ENCODE data around the gene B4GALNT4.
"Not testable (repeated sequence)": the region's sequence is repeated elsewhere in the genome, so short reads cannot be mapped to it uniquely, and the experiment has no call there.

B4GALNT4 gene

DNA sequence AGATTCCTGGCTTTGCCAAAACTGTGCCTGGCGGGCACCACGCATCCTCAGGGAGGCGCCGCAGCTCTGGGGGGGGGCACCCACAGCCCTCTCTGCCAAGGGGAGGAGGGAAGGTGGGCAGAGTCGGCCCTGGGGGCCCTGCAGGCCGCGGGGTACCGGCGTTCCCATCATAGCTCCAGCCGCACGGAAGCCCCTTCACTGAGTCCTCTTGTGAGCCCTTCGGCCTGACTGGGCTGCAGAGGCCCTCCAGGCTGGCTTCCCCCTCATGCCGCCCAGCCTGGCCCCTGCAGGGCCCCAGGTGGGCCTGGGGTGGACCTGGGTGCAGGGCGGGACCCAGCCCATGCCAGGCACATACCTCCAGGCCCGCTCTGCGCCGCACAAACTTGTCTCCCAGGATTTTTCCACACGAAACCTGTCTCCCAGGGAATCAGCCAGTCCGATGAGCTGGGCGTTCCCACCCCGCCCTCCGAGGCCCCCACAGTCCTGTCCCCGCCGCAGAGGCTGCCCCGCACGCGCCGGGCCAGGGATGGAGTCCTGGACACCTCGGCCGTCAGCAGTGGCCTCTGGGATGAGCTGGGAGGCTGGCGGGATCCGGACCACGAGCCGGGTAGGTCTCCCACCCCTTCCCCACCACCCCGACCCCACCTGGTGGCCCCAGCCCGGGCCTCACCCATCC lies 22.9 kb downstream of the B4GALNT4 start:
- DNase-seq (ENCODE audit: low read depth) = no peak

DNA sequence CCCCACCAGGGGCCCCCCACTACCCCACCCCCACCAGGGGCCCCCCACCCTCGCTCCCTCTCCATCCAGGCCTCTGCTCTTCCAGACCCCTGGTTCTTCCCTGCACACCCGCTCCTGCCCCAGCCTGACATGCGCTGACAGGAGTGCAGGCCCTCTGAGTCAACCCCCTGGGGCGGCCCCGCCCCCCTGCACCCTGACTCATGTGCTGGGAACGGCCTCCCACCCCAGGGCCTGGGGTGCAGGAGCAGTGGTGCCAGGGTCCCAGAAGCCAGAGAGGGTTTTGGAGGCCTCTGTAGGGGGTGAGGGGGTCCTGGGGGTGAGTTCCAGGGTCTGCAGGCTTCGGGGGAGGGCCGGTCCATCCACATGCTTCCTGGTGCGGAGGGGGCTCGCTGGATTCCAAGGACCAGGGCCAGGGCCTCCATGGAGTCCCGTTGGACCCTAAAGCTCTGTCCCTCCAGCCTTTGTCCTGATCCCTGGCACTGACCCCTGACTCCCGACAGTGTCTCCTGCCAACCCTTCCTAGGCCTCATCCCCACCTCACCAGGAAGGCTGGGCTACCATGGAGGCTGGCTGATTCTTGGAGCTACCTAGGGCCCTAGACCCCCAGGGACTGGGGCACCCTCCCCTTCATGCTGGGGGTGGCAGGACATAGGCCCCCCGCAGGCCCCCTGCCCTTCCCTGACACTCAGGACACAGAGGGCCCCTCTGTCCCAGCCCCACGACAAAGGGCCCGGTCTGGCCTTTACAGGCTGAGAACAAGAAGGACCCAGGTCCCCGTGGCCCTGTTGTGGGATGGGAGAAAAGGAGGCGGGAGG lies 24.1 kb downstream of the B4GALNT4 start:
- peak; percentile 83 for DNase-seq (ENCODE audit: low read depth)

DNA sequence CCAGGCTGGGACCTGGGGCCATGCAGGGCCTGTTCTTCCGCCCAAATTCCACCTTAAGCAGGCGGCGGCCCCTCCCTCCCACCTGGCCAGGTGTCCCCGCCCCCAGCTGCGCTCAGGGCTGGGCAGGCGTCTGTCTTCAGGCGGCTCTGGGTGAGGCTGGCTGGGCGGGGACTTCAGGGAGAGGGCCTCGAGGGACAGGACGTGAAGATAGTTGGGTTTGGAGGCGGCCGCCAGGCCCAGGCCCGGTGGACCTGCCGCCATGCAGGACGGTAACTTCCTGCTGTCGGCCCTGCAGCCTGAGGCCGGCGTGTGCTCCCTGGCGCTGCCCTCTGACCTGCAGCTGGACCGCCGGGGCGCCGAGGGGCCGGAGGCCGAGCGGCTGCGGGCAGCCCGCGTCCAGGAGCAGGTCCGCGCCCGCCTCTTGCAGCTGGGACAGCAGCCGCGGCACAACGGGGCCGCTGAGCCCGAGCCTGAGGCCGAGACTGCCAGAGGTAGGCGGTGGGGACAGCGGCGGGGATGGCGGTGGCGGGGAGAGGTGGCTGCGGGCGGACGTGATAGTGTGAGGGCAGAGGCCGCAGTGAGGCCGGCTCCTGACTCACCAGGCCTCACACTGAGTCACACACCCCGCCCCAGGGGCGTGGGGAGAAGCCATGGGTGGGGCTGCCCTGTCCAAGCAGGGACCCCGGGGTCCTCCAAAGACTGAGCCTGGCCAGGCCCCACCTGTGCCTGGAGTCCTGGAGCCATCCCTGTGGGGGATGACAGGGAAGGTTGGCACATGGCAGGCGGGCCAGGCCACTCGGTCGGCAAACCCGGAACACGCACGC lies 24.9 kb downstream of the B4GALNT4 start, which contains the start of gene PKP3:
PKP3 (plus strand) TSS at position 176 of the 824 bp plus-strand sequence; CDS start at position 260, 84 bp downstream.
- peak; percentile 69 for DNase-seq (ENCODE audit: low read depth)

DNA sequence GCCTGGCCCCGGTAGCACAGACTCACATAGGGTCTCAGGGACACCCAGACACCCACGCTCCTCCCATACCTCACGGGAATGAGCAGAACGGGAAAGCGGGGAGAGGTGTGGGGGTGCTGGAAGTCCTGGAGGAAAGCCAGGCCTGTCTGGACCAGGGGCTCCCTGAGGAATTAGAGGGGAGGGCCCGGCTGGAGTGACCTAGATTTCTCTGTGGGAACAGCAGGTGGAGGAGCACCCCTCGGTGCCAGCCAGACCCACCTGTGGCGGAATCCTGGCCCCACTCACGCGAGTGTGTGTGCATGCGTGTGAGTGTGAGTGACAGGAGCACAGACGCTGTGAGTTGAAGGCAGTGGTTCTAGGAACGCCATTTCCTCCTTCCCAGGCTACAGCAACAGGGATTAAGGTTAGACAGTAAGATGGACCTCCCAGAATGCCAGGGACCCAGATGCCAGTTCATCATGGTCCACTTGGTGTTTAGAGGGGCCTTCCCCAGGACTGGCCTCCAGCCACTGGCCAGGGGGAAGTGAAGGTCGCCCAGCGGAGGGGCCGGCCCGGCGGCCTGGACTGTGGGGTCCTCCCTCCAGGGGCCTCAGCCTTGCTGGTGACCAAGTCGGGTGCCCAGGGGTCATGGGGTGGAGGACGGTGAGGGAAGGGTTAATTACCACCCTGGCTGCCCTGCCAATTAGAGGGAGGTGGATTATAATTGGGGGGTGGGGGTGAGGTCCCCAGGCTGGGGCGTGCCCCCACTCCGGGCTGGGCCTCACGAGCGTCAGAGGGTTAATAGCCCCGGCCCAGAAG lies 25.8 kb downstream of the B4GALNT4 start:
- no peak for DNase-seq (ENCODE audit: low read depth)

DNA sequence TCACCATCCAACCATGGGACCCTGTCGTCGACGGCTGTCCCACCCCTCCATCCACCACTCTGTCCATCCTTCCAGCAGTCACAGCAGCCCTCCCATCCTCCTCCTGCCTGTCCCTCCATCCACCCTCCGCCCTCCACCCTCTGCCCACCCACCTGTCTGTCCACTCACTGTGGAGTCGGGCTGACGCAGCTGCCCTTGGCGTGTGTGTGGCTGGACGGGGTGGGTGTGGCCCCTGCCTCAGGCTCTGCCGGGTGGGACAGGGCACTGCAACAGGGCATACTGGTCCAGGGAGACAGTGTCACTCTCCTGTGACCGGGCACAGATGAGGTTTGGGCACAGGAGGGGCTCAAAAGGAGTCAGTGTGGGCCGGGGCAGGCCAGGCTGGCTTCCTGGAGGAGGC lies 26.6 kb downstream of the B4GALNT4 start:
- DNase-seq (ENCODE audit: low read depth) = no peak

DNA sequence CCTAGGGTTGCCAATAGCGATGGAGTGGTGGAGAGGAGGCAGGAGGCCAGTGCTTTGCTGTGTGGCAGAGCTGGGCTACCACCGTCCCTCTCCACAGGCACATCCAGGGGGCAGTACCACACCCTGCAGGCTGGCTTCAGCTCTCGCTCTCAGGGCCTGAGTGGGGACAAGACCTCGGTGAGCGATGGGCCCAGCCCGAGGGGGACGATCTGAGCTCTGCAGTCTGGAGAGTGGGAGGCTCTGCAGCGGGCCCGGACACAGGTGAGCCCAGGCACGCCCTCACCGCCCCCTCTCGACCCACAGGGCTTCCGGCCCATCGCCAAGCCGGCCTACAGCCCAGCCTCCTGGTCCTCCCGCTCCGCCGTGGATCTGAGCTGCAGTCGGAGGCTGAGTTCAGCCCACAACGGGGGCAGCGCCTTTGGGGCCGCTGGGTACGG lies 27.2 kb downstream of the B4GALNT4 start:
- peak; percentile 32 for DNase-seq (ENCODE audit: low read depth)

DNA sequence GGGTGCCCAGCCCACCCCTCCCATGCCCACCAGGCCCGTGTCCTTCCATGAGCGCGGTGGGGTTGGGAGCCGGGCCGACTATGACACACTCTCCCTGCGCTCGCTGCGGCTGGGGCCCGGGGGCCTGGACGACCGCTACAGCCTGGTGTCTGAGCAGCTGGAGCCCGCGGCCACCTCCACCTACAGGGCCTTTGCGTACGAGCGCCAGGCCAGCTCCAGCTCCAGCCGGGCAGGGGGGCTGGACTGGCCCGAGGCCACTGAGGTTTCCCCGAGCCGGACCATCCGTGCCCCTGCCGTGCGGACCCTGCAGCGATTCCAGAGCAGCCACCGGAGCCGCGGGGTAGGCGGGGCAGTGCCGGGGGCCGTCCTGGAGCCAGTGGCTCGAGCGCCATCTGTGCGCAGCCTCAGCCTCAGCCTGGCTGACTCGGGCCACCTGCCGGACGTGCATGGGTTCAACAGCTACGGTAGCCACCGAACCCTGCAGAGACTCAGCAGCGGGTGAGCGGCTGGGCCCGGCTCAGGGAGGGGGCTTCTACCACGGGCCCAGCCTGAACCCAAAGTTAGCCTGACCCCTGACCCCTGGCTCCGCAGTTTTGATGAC lies 27.7 kb downstream of the B4GALNT4 start:
- DNase-seq (ENCODE audit: low read depth) = peak; percentile 55

DNA sequence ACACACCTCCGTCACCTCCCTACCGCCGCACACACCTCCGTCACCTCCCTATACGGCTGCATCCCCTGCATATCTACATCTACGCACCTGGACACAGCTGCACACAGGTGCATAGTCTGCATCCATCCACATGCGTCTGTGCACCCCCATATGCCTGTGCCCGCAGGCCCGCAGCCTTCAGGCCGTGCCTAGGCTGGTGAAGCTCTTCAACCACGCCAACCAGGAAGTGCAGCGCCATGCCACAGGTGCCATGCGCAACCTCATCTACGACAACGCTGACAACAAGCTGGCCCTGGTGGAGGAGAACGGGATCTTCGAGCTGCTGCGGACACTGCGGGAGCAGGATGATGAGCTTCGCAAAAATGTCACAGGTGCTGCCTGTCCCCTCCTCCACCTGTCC lies 29.5 kb downstream of the B4GALNT4 start:
- DNase-seq (ENCODE audit: low read depth) = no peak

DNA sequence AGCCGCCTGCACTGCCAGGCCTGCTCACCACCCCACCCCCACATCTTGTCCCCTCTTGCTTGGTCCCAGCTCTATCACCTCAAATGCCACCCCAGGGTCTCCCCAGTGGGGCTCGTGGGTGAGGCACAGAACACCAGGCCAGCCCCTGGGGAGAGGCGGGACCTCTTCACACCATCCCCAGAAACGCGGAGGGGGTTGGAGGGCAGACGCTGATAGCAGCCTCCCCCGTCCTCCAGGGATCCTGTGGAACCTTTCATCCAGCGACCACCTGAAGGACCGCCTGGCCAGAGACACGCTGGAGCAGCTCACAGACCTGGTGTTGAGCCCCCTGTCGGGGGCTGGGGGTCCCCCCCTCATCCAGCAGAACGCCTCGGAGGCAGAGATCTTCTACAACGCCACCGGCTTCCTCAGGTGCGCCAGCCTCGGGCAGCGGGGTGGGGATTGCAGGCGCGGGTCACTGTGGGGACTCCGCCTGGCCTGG lies 30.5 kb downstream of the B4GALNT4 start:
- no peak for DNase-seq (ENCODE audit: low read depth)

DNA sequence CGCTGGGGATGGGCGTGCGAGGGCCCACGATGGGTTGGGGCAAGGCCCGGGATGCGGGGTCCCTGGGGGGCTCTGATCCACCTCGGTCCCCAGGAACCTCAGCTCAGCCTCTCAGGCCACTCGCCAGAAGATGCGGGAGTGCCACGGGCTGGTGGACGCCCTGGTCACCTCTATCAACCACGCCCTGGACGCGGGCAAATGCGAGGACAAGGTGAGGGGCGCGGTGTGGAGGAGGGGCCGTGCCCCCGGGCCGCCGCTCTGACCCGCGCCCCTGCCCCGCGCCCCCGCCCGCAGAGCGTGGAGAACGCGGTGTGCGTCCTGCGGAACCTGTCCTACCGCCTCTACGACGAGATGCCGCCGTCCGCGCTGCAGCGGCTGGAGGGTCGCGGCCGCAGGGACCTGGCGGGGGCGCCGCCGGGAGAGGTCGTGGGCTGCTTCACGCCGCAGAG lies 31.0 kb downstream of the B4GALNT4 start:
- DNase-seq (ENCODE audit: low read depth) = no peak

DNA sequence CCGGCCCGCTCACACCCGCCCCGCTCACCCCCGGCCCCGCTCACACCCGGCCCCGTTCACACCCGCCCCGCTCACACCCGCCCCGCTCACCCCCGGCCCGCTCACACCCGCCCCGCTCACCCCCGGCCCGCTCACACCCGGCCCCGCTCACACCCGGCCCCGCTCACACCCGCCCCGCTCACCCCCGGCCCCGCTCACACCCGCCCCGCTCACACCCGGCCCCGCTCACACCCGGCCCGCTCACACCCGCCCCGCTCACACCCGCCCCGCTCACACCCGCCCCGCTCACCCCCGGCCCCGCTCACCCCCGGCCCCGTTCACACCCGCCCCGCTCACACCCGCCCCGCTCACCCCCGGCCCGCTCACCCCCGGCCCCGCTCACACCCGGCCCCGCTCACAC lies 31.9 kb downstream of the B4GALNT4 start:
- not testable (repeated sequence) for DNase-seq (ENCODE audit: low read depth)

DNA sequence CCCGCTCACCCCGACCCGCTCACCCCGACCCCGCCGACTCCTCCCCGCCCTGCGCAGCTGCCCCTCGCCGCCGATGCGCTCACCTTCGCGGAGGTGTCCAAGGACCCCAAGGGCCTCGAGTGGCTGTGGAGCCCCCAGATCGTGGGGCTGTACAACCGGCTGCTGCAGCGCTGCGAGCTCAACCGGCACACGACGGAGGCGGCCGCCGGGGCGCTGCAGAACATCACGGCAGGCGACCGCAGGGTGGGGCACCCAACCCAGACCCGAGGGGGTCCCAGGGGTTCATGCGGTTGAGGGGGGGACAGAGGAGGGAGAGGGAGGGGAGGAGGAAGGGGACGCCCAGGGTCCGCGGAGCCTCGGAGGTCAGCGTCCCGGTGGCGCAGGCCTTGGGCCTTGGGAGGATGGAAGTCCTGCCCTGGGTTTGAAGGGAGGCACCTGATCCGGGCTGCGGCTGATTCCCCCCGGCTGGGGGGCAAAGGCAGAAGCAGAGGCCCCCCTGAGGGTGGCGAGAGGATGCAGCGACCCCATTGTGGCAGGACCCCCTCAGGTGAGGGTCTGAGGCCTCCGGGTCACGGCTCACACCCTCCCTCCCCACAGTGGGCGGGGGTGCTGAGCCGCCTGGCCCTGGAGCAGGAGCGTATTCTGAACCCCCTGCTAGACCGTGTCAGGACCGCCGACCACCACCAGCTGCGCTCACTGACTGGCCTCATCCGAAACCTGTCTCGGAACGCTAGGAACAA lies 33.9 kb downstream of the B4GALNT4 start:
- DNase-seq (ENCODE audit: low read depth) = no peak

DNA sequence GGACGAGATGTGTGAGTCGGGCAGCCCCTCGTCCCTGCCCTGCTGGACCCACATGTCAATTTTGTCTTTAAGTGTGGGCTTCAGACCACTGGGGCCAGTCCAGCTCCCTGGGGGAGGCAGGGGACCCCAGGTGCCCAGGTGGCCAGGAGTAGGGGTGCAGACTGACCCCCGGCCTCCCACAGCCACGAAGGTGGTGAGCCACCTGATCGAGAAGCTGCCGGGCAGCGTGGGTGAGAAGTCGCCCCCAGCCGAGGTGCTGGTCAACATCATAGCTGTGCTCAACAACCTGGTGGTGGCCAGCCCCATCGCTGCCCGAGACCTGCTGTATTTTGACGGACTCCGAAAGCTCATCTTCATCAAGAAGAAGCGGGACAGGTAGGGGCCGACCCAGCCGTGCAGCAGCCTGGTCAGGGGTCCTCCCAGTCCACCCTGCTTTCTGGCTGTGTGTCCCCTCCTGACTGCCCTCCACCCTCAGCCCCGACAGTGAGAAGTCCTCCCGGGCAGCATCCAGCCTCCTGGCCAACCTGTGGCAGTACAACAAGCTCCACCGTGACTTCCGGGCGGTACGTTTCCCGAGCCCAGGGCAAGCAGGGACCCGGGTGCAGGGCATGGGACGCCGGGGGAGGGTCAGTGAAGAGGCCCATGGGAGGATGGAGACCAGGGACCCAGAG lies 34.6 kb downstream of the B4GALNT4 start:
- DNase-seq (ENCODE audit: low read depth) = no peak

DNA sequence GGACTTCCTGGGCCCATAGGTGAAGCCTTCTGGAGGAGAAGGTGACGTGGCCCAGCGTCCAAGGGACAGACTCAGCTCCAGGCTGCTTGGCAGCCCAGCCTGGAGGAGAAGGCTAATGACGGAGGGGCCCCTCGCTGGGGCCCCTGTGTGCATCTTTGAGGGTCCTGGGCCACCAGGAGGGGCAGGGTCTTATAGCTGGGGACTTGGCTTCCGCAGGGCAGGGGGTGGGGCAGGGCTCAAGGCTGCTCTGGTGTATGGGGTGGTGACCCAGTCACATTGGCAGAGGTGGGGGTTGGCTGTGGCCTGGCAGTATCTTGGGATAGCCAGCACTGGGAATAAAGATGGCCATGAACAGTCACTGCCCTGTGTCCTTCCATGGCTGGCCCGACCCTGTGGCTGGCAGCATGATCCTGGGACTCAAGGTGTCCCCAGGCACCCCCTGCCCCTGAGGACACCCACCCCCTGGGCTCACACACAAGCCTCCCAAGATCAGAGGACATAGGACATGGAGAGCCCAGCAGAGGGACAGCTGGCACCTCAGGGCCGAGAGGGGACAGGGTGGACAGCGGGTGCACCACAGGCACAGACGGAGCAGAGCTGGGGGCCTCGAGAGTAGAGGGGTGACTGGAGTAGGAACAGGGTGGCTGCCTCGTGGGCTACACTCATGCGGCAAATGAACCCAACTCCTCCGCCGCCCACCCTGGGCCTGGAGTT lies 35.4 kb downstream of the B4GALNT4 start:
- no peak for DNase-seq (ENCODE audit: low read depth)

DNA sequence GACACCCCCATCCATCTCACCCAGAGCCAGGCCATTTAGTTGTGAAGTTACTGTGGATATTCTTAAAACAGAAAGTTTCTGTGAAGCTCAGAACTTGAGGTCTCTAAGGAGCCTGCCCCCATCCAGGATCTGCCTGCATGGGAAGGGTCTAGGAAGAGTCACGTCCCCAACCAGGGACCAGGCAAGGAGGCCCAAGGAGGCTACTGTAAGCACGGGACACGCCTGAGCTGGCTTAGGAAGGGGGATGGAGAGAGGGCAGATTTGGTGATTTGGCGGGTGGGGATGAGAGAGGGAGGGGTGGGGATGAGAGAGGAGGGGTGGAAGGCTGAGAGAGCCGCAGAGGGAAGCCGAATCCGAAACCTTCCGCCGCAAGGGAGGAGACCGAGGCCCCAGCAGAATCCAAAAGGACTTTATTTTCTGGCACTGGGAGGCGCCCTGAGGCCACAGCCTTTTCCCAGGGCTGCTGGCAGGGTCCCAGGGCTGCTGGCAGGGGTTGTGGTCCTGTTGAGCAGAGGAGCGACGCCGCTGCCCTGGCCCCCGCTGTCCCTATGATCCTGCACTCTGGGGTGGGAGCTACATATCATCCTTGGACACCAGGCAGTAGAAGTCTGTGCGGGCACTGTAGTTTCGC lies 36.1 kb downstream of the B4GALNT4 start:
- DNase-seq (ENCODE audit: low read depth) = no peak

DNA sequence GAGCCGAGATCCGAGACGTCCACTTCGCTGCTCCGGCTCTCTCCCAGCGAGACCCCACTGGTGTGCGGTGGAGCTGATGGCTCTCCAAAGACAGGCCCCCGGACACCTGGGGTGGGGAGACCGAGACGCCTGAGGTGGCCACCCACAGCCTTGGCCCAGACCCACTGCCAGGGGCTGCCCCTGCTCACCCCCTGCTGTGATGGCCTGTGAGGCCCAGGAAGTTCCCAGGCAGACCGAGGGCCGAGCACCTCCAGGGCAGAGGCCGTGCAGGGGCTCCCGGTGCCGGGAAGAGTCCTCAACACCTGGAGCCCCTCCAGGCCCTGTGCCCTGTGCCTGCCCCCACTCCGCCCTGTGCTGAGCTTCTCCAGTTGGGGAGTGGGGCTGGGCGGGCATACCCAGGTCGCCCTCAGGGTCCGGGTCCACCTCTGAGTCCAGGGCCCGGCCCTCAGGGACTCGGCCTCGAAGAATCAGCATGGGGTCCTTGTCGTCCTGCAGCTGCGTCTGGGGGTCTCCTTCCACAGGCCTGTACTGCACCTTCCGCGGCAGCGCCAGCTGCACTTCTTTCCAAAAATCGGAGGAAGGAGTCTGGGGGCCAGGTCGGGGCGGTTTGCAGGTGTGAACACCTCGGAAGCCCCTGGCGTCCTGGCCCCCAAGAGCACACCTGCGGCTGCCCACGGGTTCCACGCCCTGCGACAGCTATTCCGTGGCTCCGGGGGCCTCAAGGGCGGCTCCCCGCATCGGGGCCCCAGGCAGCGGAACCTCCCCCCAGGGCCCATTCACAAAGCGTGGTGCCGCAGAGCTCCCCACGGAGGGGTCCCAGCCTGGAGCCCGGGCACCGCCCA lies 36.9 kb downstream of the B4GALNT4 start:
- DNase-seq (ENCODE audit: low read depth) = no peak

DNA sequence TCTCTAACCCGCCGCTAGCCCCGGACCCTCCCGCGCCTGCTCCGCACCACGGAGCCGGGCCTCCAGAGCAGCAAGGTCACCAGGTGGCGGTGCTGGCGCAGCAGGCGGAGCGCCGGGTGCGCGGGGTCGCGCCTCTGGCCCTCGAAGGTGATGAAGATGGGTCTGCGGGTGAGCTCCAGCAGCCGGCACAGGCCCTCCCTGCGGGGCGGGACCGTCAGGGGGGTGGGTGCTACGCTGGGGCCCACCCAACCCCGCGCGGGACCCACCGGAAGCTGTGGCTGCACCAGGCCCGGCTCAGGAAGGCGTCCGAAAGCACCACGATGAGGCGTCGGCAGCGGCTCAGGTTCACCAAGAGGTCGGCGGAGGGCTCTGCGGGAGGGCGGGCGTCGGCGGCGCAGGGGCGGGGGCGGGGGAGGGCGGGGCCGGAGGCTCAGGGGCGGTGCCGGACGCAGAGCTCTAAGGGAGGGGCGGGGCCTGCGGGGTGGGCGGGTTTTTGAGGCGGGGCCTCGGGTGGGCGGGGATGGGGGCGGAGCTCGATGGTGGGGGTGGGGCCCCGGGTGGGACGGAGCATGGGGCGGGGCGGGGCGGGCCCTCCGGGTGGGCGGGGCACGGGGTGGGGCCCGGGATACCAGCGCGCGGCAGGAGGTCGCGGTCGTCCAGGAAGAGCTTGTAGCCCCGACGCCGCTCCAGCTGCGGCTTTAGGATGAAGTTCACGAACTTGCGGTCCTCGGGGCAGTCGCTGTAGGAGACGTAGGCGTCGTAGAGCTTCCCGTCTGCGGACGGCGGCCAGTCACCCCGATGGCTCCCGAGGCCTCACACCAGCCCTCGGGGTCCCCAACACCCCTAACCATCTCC lies 37.7 kb downstream of the B4GALNT4 start:
- peak; percentile 84 for DNase-seq (ENCODE audit: low read depth)
